Type B pancreatic cell (in vitro differentiated cells): ENCODE results near the gene BTBD9. TPM values are rescaled to one million over a fixed set of nuclear protein-coding genes. Genes with fewer than 3 reads are reported as not detected.

Source experiments
- DNase-seq: peaks from one replicate; pipeline ENCODE4 v3.0.0; 2021; ENCODE audit warnings: mixed read lengths; ENCODE audit not compliant: unreplicated experiment; ENCODE audit errors: extremely low spot score
- H3K27ac Mint-ChIP-seq: 2 replicates; pipeline ENCODE4 v1.8.0; 2021; ENCODE audit warnings: mild to moderate bottlenecking, mixed read lengths
- H3K27me3 Mint-ChIP-seq: 2 replicates; pipeline ENCODE4 v1.8.0; 2021; ENCODE audit warnings: mixed read lengths
- H3K36me3 Mint-ChIP-seq: 2 replicates; pipeline ENCODE4 v1.8.0; 2021; ENCODE audit warnings: mixed read lengths
- H3K4me1 Mint-ChIP-seq: one replicate; pipeline ENCODE4 v1.8.0; 2021; ENCODE audit warnings: mixed read lengths; ENCODE audit not compliant: unreplicated experiment
- H3K4me3 Mint-ChIP-seq: 2 replicates; pipeline ENCODE4 v1.8.0; 2021; ENCODE audit warnings: mild to moderate bottlenecking, mixed read lengths
- H3K9me3 Mint-ChIP-seq: 2 replicates; pipeline ENCODE4 v1.8.0; 2021; ENCODE audit warnings: mixed read lengths
- CTCF ChIP-seq: fragments of 200-600 bp; sonication (generic); conservative IDR thresholded peaks from 2 replicates; pipeline ENCODE4 v1.5.0; 2021; ENCODE audit warnings: antibody characterized with exemption, mild to moderate bottlenecking
- total RNA-seq: library from RNA; stranded (reverse); gene quantifications from 2 replicates; pipeline ENCODE4 v1.2.1, GENCODE V29; 2021; ENCODE audit warnings: low replicate concordance

BTBD9 gene
- total RNA-seq, 1 donor from 2014 or later = 14.9 TPM

- Mint-ChIP-seq H3K27ac (no peak overlapping the region), H3K9me3 (peaks cover 4% of the 10 kb centered on the region), H3K4me3 (no peak overlapping the region), H3K4me1 (peaks cover 11% of the 10 kb centered on the region), H3K36me3 (peaks cover 18% of the 10 kb centered on the region), H3K27me3 (no peaks in the 10 kb centered on the region)
- DNase-seq = no peak
- TF ChIP-seq CTCF = no peak
Measured at GRCh38 chr6:38577492-38577891, 62.2 kb downstream of the BTBD9 start.

- H3K4me3 Mint-ChIP-seq = no peak overlapping the region
- H3K36me3 Mint-ChIP-seq = peaks cover 18% of the 10 kb centered on the region
- H3K27ac Mint-ChIP-seq = no peak overlapping the region
- H3K9me3 Mint-ChIP-seq = peaks cover 4% of the 10 kb centered on the region
- no peak for DNase-seq
- no peak for TF ChIP-seq CTCF
- H3K27me3 Mint-ChIP-seq = no peaks in the 10 kb centered on the region
- peaks cover 15% of the 10 kb centered on the region for H3K4me1 Mint-ChIP-seq
Measured at GRCh38 chr6:38573801-38574395, 65.8 kb downstream of the BTBD9 start.

GRCh38 chr6:38572186-38572813, 67.4 kb downstream of the BTBD9 start:
- no peak overlapping the region for H3K27ac Mint-ChIP-seq
- H3K27me3 Mint-ChIP-seq = no peaks in the 10 kb centered on the region
- peaks cover 11% of the 10 kb centered on the region for H3K4me1 Mint-ChIP-seq
- TF ChIP-seq CTCF = no peak
- H3K9me3 Mint-ChIP-seq = peaks cover 4% of the 10 kb centered on the region
- no peak for DNase-seq
- H3K4me3 Mint-ChIP-seq = no peak overlapping the region
- H3K36me3 Mint-ChIP-seq = peaks cover 6% of the 10 kb centered on the region

DNA sequence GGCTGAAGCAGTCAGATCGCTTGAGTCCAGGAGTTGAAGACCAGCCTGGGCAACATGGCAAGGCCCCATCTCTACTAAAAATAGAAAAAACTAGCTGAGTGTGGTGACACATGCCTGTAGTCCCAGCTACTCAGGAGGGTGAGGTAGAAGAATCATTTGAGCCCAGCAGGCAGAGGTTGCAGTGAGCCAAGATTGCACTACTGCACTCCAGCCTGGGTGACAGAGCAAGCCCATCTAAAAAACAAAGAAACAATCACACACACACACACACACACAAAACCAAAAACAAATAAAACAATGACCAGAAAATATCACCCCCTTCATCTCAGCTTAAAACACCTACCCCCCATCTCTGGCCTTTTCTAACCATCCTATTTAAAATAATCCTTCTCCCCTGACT, 68.0 kb downstream of the BTBD9 start:
- Mint-ChIP-seq H3K27me3 (no peaks in the 10 kb centered on the region), H3K4me1 (peaks cover 11% of the 10 kb centered on the region), H3K4me3 (no peak overlapping the region), H3K36me3 (peaks cover 5% of the 10 kb centered on the region), H3K9me3 (peaks cover 4% of the 10 kb centered on the region), H3K27ac (no peak overlapping the region)
- no peak for TF ChIP-seq CTCF
- DNase-seq = no peak

GRCh38 chr6:38570750-38571149, 69.0 kb downstream of the BTBD9 start:
- H3K4me3 Mint-ChIP-seq = no peak overlapping the region
- no peak overlapping the region for H3K27ac Mint-ChIP-seq
- H3K9me3 Mint-ChIP-seq = peaks cover 4% of the 10 kb centered on the region
- peaks cover 5% of the 10 kb centered on the region for H3K4me1 Mint-ChIP-seq
- no peaks in the 10 kb centered on the region for H3K27me3 Mint-ChIP-seq
- TF ChIP-seq CTCF = peak; percentile 65
- DNase-seq = no peak
- H3K36me3 Mint-ChIP-seq = peaks cover 5% of the 10 kb centered on the region
